ENCODE data around the gene DCAF11.

Gene DCAF11

GRCh38 chr14:24135834-24136683 is 21.5 kb downstream of the DCAF11 start, which contains the start of gene PSME1 (continued):
- TF ChIP-seq ZNF626 (tag by site-specific recombination; IDR thresholded peaks at IDR 0.05) (no peak), ZNF184 (tag by site-specific recombination; IDR thresholded peaks at IDR 0.05) (no peak), ZNF16 (tag by site-specific recombination; IDR thresholded peaks at IDR 0.05; ENCODE audit: low read depth) (no peak), ZEB2 (tag by site-specific recombination; IDR thresholded peaks at IDR 0.05) (no peak), IKZF3 (tag by site-specific recombination; IDR thresholded peaks at IDR 0.05) (no peak; the same call in 1 of the 2 replicates), SALL2 (tag by site-specific recombination; IDR thresholded peaks at IDR 0.05; ENCODE audit: borderline replicate concordance) (no peak), ZNF510 (tag by site-specific recombination; IDR thresholded peaks at IDR 0.05; ENCODE audit: insufficient replicate concordance) (no peak), ZNF211 (tag by site-specific recombination; IDR thresholded peaks at IDR 0.05; ENCODE audit: low read depth) (no peak), ZNF324 (tag by site-specific recombination; IDR thresholded peaks at IDR 0.05) (no peak), ZFP69B (tag by site-specific recombination; IDR thresholded peaks at IDR 0.05) (peak; percentile 18; the same call in 1 of the 2 replicates), ZNF747 (tag by site-specific recombination; IDR thresholded peaks at IDR 0.05) (no peak), RBAK (tag by site-specific recombination; IDR thresholded peaks at IDR 0.05) (no peak), ZNF138 (tag by site-specific recombination; IDR thresholded peaks at IDR 0.05; ENCODE audit: borderline replicate concordance) (no peak), ZNF449 (tag by site-specific recombination; IDR thresholded peaks at IDR 0.05) (peak; percentile 81), KLF8 (tag by site-specific recombination; IDR thresholded peaks at IDR 0.05) (peak; percentile 75; the same call in 1 of the 2 replicates), ZNF792 (tag by site-specific recombination; IDR thresholded peaks at IDR 0.05) (no peak), KLF9 (tag by site-specific recombination; IDR thresholded peaks at IDR 0.05; ENCODE audit: low read depth) (peak; percentile 93), ZNF670 (tag by site-specific recombination; IDR thresholded peaks at IDR 0.05; ENCODE audit: low read depth) (no peak), ZNF777 (tag by site-specific recombination; IDR thresholded peaks at IDR 0.05; ENCODE audit: borderline replicate concordance) (no peak), WT1 (tag by site-specific recombination; IDR thresholded peaks at IDR 0.05) (no peak), ZNF645 (tag by site-specific recombination; IDR thresholded peaks at IDR 0.05) (no peak), ZNF707 (tag by site-specific recombination; IDR thresholded peaks at IDR 0.05) (no peak), ZNF433 (tag by site-specific recombination; IDR thresholded peaks at IDR 0.05; ENCODE audit: low read depth) (no peak), ZFP37 (tag by site-specific recombination; IDR thresholded peaks at IDR 0.05) (no peak), ZNF518A (tag by site-specific recombination; conservative IDR thresholded peaks at IDR 0.05; ENCODE audit: low read depth) (no peak), GLIS2 (tag by site-specific recombination; IDR thresholded peaks at IDR 0.05) (peak; percentile 80; the same call in 1 of the 2 replicates), ZNF221 (tag by site-specific recombination; IDR thresholded peaks at IDR 0.05; ENCODE audit: borderline replicate concordance) (no peak), ZBTB6 (tag by site-specific recombination; IDR thresholded peaks at IDR 0.05) (no peak), SCRT2 (tag by site-specific recombination; IDR thresholded peaks at IDR 0.05) (peak; percentile 76)
